K562 (cell line): ENCODE measurements around the gene PDPK1. TPM values are rescaled to one million over a fixed set of nuclear protein-coding genes. Genes with fewer than 3 reads are reported as not detected.
A peak's percentile ranks its signal among the peaks of the same experiment; 100 is the strongest.

Source experiments
- ASH1L ChIP-seq: fragments of 450-650 bp; IDR thresholded peaks from 2 replicates; pipeline ENCODE4 v1.6.1; 2018; ENCODE audit warnings: borderline replicate concordance, mild to moderate bottlenecking, low read depth; ENCODE audit not compliant: partially characterized antibody
- EWSR1 ChIP-seq: fragments of 450-650 bp; IDR thresholded peaks from 2 replicates; pipeline ENCODE4 v1.6.1; 2018; ENCODE audit warnings: borderline replicate concordance, mild to moderate bottlenecking, low read depth, moderate library complexity; ENCODE audit not compliant: partially characterized antibody
- MCM5 ChIP-seq: fragments of 450-650 bp; IDR thresholded peaks from 2 replicates; pipeline ENCODE4 v1.6.1; 2016; ENCODE audit warnings: low read depth
- NFXL1 ChIP-seq: fragments of 450-650 bp; formaldehyde crosslinking; IDR thresholded peaks from 2 replicates; pipeline ENCODE4 v1.4.0; 2021; ENCODE audit warnings: mild to moderate bottlenecking
- PTRF ChIP-seq: fragments of 450-650 bp; IDR thresholded peaks from 2 replicates; pipeline ENCODE4 v1.6.1; 2016; ENCODE audit warnings: mild to moderate bottlenecking, missing genetic modification characterization, missing compliant biosample characterization
- SIN3A ChIP-seq, 2 experiments: fragments of 150-350 bp in 1 of 2; IDR thresholded peaks; 2 replicates each; pipeline ENCODE4 v1.6.1; 2011 to 2016; ENCODE audit warnings: borderline replicate concordance in 2 of 2, low read depth in 2 of 2, low read length in 2 of 2, mild to moderate bottlenecking in 2 of 2, moderate library complexity in 2 of 2; ENCODE audit not compliant: control insufficient read depth in 1 of 2
- STAT5A ChIP-seq: IDR thresholded peaks from 2 replicates; pipeline ENCODE4 v1.6.1; 2012; ENCODE audit warnings: low read length, inconsistent platforms, borderline replicate concordance
- TRIM24 ChIP-seq, 2 experiments: fragments of 450-650 bp; IDR thresholded peaks; 2 replicates each; pipeline ENCODE4 v1.6.1; 2016
- ZC3H4 ChIP-seq: sonication (generic); formaldehyde crosslinking; IDR thresholded peaks from 2 replicates; pipeline ENCODE4 v1.9.0; 2021; ENCODE audit warnings: missing genetic modification reagents, borderline replicate concordance
- ZKSCAN1 ChIP-seq: fragments of 150-350 bp; IDR thresholded peaks from 2 replicates; pipeline ENCODE4 v1.6.1; 2016; ENCODE audit warnings: low read depth, low read length
- ZNF24 ChIP-seq: fragments of 450-650 bp; IDR thresholded peaks from 2 replicates; pipeline ENCODE4 v1.6.1; 2016
- ZNF311 ChIP-seq: fragments of 250-450 bp; sonication (Bioruptor Pico); IDR thresholded peaks from 2 replicates; pipeline ENCODE4 v1.4.0; 2020; ENCODE audit warnings: mild to moderate bottlenecking, moderate library complexity
- polyA plus RNA-seq, 8 experiments: library from polyadenylated mRNA; depleted of rRNA in 4 of 8; stranded (reverse) in 5 of 8; unstranded in 3 of 8; fragments of >200 nt; fragmentation: Nextera tagmentation in 2 of 8; fragmentation: Illumina TruSeq in 1 of 8; extraction: Ambion mirVana in 2 of 8; extraction: Trizol in 1 of 8; gene quantifications; 2 replicates each; pipeline versions ENCODE4 v1.2.1 to v1.2.3, GENCODE V29; 2011 to 2014; ENCODE audit warnings: inconsistent platforms in 1 of 8, missing spikeins in 1 of 8
- total RNA-seq, 7 experiments: library from RNA; depleted of rRNA in 6 of 7; stranded (reverse); fragments of >200 nt in 6 of 7; fragmentation: Illumina TruSeq in 2 of 7; extraction: Trizol in 2 of 7; gene quantifications; 2 replicates each; pipeline versions ENCODE4 v1.2.1 to v1.2.3, GENCODE V29; 2011 to 2021; ENCODE audit warnings: low replicate concordance in 1 of 7
- TF ChIP-seq, protein P1 (sequence below): fragments of 250-450 bp; sonication (Bioruptor Pico); IDR thresholded peaks from 2 replicates; pipeline ENCODE4 v1.4.0; 2020; ENCODE audit warnings: mild to moderate bottlenecking, moderate library complexity
- TF ChIP-seq, protein P2 (sequence below): fragments of 450-650 bp; formaldehyde crosslinking; IDR thresholded peaks from 2 replicates; pipeline ENCODE4 v1.4.0; 2020; ENCODE audit warnings: mild to moderate bottlenecking
- TF ChIP-seq, protein P3 (sequence below): sonication (generic); formaldehyde crosslinking; IDR thresholded peaks from 2 replicates; pipeline ENCODE4 v1.8.0; 2022; ENCODE audit warnings: mild to moderate bottlenecking, missing genetic modification reagents
- TF ChIP-seq, protein P4 (sequence below), 2 experiments: IDR thresholded peaks; 2 replicates each; pipeline ENCODE4 v1.6.1; 2011; ENCODE audit warnings: borderline replicate concordance in 1 of 2, control low read depth in 1 of 2, low read depth in 1 of 2, low read length in 1 of 2, mild to moderate bottlenecking in 1 of 2, mixed read lengths in 1 of 2, moderate library complexity in 1 of 2; ENCODE audit not compliant: insufficient read depth in 1 of 2, insufficient read length in 1 of 2, poor library complexity in 1 of 2, severe bottlenecking in 1 of 2; ENCODE audit errors: extremely low read depth in 1 of 2
- TF ChIP-seq, protein P5 (sequence below): sonication (generic); formaldehyde crosslinking; IDR thresholded peaks from 2 replicates; pipeline ENCODE4 v1.8.0; 2023; ENCODE audit warnings: mild to moderate bottlenecking, missing genetic modification reagents

The PDPK1 gene
- total and polyA plus RNA-seq, 9 of the 15 experiments (the other 6 are each of a cell fraction or from before 2014, with no cell fraction given) = 4.0 to 37.2 (median 18.7) TPM

DNA sequence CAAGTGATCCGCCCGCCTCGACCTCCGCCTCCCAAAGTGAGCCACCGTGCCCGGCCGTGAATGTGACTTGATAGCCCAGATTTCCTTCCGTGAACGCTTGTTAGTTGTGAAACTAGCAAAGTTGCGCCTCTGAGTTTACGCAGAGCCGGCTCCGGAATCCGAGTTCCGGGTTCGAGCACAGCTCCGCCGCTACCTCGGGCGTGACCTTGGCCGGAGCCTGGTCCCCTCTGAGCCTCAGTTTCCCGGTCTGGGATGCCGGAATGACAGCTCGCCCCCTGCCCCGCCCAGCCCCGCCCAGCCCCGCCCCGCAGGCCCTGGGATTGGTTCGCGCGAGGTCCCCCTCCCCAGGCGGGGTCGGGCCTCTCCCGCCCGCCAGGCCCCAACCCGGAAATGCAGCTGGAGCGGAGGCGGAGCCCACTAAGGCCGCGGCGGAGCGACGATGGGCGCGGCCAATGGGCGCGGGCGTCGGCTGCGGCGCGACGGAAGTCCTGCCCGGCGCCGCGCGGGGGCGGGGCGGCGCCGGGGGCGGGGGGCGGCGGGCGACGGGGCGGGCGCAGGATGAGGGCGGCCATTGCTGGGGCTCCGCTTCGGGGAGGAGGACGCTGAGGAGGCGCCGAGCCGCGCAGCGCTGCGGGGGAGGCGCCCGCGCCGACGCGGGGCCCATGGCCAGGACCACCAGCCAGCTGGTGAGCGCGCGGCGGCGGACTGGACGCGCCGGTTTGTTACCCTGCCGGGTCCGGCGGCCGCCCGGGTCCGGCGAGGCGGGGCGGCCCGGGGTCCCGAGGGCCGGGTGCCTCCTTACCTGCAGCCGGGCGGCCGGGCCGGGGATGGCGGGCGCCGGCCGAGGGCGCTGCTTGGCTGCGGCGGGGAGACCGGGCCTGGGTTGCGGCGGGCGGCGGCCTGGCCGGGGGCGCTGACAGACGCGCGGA, at the start of gene PDPK1 (continued):
- TF ChIP-seq, protein P1, sequence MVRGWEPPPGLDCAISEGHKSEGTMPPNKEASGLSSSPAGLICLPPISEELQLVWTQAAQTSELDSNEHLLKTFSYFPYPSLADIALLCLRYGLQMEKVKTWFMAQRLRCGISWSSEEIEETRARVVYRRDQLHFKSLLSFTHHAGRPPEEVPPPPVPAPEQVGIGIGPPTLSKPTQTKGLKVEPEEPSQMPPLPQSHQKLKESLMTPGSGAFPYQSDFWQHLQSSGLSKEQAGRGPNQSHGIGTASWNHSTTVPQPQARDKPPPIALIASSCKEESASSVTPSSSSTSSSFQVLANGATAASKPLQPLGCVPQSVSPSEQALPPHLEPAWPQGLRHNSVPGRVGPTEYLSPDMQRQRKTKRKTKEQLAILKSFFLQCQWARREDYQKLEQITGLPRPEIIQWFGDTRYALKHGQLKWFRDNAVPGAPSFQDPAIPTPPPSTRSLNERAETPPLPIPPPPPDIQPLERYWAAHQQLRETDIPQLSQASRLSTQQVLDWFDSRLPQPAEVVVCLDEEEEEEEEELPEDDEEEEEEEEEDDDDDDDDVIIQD (CRISPR knock-in tag) = no peak
- TF ChIP-seq ASH1L = no peak
- TF ChIP-seq ZNF24 = no peak
- no peak for TF ChIP-seq TRIM24 (IDR thresholded peaks at IDR 0.05)
- TF ChIP-seq MCM5 = no peak
- TF ChIP-seq, protein P2, sequence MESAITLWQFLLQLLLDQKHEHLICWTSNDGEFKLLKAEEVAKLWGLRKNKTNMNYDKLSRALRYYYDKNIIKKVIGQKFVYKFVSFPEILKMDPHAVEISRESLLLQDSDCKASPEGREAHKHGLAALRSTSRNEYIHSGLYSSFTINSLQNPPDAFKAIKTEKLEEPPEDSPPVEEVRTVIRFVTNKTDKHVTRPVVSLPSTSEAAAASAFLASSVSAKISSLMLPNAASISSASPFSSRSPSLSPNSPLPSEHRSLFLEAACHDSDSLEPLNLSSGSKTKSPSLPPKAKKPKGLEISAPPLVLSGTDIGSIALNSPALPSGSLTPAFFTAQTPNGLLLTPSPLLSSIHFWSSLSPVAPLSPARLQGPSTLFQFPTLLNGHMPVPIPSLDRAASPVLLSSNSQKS = no peak
- no peak for TF ChIP-seq ZKSCAN1
- TF ChIP-seq ZNF311 (CRISPR knock-in tag) = no peak
- TF ChIP-seq PTRF (tag) = no peak
- TF ChIP-seq SIN3A (IDR thresholded peaks at IDR 0.05; ENCODE audit: borderline replicate concordance in 2 of 2, control insufficient read depth in 1 of 2, low read depth in 2 of 2, low read length in 2 of 2) = peak in 1 of 2 experiments; percentile 49; a peak in 1 of 4 replicates
- TF ChIP-seq, protein P3, sequence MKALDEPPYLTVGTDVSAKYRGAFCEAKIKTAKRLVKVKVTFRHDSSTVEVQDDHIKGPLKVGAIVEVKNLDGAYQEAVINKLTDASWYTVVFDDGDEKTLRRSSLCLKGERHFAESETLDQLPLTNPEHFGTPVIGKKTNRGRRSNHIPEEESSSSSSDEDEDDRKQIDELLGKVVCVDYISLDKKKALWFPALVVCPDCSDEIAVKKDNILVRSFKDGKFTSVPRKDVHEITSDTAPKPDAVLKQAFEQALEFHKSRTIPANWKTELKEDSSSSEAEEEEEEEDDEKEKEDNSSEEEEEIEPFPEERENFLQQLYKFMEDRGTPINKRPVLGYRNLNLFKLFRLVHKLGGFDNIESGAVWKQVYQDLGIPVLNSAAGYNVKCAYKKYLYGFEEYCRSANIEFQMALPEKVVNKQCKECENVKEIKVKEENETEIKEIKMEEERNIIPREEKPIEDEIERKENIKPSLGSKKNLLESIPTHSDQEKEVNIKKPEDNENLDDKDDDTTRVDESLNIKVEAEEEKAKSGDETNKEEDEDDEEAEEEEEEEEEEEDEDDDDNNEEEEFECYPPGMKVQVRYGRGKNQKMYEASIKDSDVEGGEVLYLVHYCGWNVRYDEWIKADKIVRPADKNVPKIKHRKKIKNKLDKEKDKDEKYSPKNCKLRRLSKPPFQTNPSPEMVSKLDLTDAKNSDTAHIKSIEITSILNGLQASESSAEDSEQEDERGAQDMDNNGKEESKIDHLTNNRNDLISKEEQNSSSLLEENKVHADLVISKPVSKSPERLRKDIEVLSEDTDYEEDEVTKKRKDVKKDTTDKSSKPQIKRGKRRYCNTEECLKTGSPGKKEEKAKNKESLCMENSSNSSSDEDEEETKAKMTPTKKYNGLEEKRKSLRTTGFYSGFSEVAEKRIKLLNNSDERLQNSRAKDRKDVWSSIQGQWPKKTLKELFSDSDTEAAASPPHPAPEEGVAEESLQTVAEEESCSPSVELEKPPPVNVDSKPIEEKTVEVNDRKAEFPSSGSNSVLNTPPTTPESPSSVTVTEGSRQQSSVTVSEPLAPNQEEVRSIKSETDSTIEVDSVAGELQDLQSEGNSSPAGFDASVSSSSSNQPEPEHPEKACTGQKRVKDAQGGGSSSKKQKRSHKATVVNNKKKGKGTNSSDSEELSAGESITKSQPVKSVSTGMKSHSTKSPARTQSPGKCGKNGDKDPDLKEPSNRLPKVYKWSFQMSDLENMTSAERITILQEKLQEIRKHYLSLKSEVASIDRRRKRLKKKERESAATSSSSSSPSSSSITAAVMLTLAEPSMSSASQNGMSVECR (CRISPR knock-in tag) = no peak
- no peak for TF ChIP-seq ZC3H4 (CRISPR knock-in tag)
- TF ChIP-seq EWSR1 = no peak
- TF ChIP-seq STAT5A = no peak
- TF ChIP-seq, protein P4, sequence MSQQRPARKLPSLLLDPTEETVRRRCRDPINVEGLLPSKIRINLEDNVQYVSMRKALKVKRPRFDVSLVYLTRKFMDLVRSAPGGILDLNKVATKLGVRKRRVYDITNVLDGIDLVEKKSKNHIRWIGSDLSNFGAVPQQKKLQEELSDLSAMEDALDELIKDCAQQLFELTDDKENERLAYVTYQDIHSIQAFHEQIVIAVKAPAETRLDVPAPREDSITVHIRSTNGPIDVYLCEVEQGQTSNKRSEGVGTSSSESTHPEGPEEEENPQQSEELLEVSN (IDR thresholded peaks at IDR 0.05; ENCODE audit: borderline replicate concordance in 1 of 2, extremely low read depth in 1 of 2, insufficient read depth in 1 of 2, insufficient read length in 1 of 2, low read depth in 1 of 2, low read length in 1 of 2, poor library complexity in 1 of 2, severe bottlenecking in 1 of 2) = peak in 1 of 2 experiments; percentile 0
- TF ChIP-seq NFXL1 (CRISPR knock-in tag) = no peak
- TF ChIP-seq, protein P5, sequence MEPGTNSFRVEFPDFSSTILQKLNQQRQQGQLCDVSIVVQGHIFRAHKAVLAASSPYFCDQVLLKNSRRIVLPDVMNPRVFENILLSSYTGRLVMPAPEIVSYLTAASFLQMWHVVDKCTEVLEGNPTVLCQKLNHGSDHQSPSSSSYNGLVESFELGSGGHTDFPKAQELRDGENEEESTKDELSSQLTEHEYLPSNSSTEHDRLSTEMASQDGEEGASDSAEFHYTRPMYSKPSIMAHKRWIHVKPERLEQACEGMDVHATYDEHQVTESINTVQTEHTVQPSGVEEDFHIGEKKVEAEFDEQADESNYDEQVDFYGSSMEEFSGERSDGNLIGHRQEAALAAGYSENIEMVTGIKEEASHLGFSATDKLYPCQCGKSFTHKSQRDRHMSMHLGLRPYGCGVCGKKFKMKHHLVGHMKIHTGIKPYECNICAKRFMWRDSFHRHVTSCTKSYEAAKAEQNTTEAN = no peak
